Muscle layer of colon (tissue), 2 donors: ENCODE measurements around the gene SLC23A2.
"Not testable (repeated sequence)": the region's sequence is repeated elsewhere in the genome, so short reads cannot be mapped to it uniquely, and the experiment has no call there.

Source experiments
- H3K27ac ChIP-seq: one replicate; pipeline ENCODE4 v1.7.0; 2013; ENCODE audit warnings: low read depth, mild to moderate bottlenecking, low read length, moderate library complexity
- H3K27me3 ChIP-seq, 2 donors: one replicate each; pipeline ENCODE4 v1.7.0; 2013; ENCODE audit warnings: low read length in 2 of 2, mild to moderate bottlenecking in 2 of 2; ENCODE audit not compliant: insufficient read depth in 2 of 2, control insufficient read depth in 1 of 2
- H3K36me3 ChIP-seq: one replicate; pipeline ENCODE4 v1.7.0; 2013; ENCODE audit warnings: mild to moderate bottlenecking, low read length; ENCODE audit not compliant: insufficient read depth
- H3K4me1 ChIP-seq: one replicate; pipeline ENCODE4 v1.7.0; 2013; ENCODE audit warnings: mild to moderate bottlenecking, low read length; ENCODE audit not compliant: insufficient read depth
- H3K4me3 ChIP-seq, 2 donors: one replicate each; pipeline ENCODE4 v1.7.0; 2013; ENCODE audit warnings: low read length in 2 of 2, low read depth in 1 of 2, mild to moderate bottlenecking in 1 of 2, moderate library complexity in 1 of 2
- H3K9ac ChIP-seq: one replicate; pipeline ENCODE4 v1.7.0; 2013; ENCODE audit warnings: low read length
- H3K9me3 ChIP-seq: one replicate; pipeline ENCODE4 v1.7.0; 2013; ENCODE audit warnings: mild to moderate bottlenecking, low read length
- donor health status: abdominal sarcoma.
- donor health status: Adenocarcinoma of cecum.

Gene SLC23A2

GRCh38 chr20:4924446-4924845 is 76.9 kb downstream of the SLC23A2 start:
- Histone ChIP-seq H3K4me1 (peaks cover 9% of the 10 kb centered on the region), H3K27me3 (no peaks in the 10 kb centered on the region), H3K27ac (no peak overlapping the region), H3K9me3 (no peaks in the 10 kb centered on the region), H3K9ac (no peak overlapping the region), H3K4me3 (no peak overlapping the region), H3K36me3 (no peaks in the 10 kb centered on the region)

- peaks cover 9% of the 10 kb centered on the region for H3K4me1 ChIP-seq
- H3K4me3 ChIP-seq = no peak overlapping the region
- no peaks in the 10 kb centered on the region for H3K9me3 ChIP-seq
- H3K9ac ChIP-seq = no peak overlapping the region
- H3K36me3 ChIP-seq = no peaks in the 10 kb centered on the region
- no peak overlapping the region for H3K27ac ChIP-seq
- H3K27me3 ChIP-seq = no peaks in the 10 kb centered on the region
Observed at GRCh38 chr20:4924032-4924431, 77.3 kb downstream of the SLC23A2 start.

GRCh38 chr20:4922186-4922585 is 79.1 kb downstream of the SLC23A2 start:
- no peaks in the 10 kb centered on the region for H3K27me3 ChIP-seq
- no peaks in the 10 kb centered on the region for H3K36me3 ChIP-seq
- peaks cover 13% of the 10 kb centered on the region for H3K4me1 ChIP-seq
- no peak overlapping the region for H3K4me3 ChIP-seq
- no peaks in the 10 kb centered on the region for H3K9me3 ChIP-seq
- H3K9ac ChIP-seq = no peak overlapping the region
- H3K27ac ChIP-seq = no peak overlapping the region

- H3K4me1 ChIP-seq, H3K36me3 ChIP-seq, H3K4me3 ChIP-seq, H3K9ac ChIP-seq, H3K9me3 ChIP-seq, H3K27me3 ChIP-seq, H3K27ac ChIP-seq: not testable (repeated sequence)
Observed at GRCh38 chr20:4921271-4921670, 80.0 kb downstream of the SLC23A2 start.

GRCh38 chr20:4920655-4921054 is 80.7 kb downstream of the SLC23A2 start:
- Histone ChIP-seq H3K9ac (no peak overlapping the region), H3K27ac (no peak overlapping the region), H3K36me3 (no peaks in the 10 kb centered on the region), H3K27me3 (no peaks in the 10 kb centered on the region), H3K9me3 (no peaks in the 10 kb centered on the region), H3K4me3 (no peak overlapping the region), H3K4me1 (peaks cover 9% of the 10 kb centered on the region)

GRCh38 chr20:4920131-4920530 is 81.2 kb downstream of the SLC23A2 start:
- Histone ChIP-seq H3K27me3 (no peaks in the 10 kb centered on the region), H3K9ac (no peak overlapping the region), H3K27ac (no peak overlapping the region), H3K36me3 (no peaks in the 10 kb centered on the region), H3K4me3 (no peak overlapping the region), H3K4me1 (peaks cover 9% of the 10 kb centered on the region), H3K9me3 (no peaks in the 10 kb centered on the region)

GRCh38 chr20:4919047-4919704 is 82.1 kb downstream of the SLC23A2 start:
- Histone ChIP-seq H3K27ac (no peak overlapping the region), H3K9ac (no peak overlapping the region), H3K4me3 (no peak overlapping the region), H3K36me3 (no peaks in the 10 kb centered on the region), H3K4me1 (peaks cover 9% of the 10 kb centered on the region), H3K9me3 (no peaks in the 10 kb centered on the region), H3K27me3 (no peaks in the 10 kb centered on the region)

GRCh38 chr20:4918473-4918872 is 82.8 kb downstream of the SLC23A2 start:
- no peak overlapping the region for H3K27ac ChIP-seq
- H3K4me1 ChIP-seq = peaks cover 9% of the 10 kb centered on the region
- H3K36me3 ChIP-seq = no peaks in the 10 kb centered on the region
- no peaks in the 10 kb centered on the region for H3K9me3 ChIP-seq
- H3K27me3 ChIP-seq = no peaks in the 10 kb centered on the region
- H3K4me3 ChIP-seq = no peak overlapping the region
- no peak overlapping the region for H3K9ac ChIP-seq

- Histone ChIP-seq H3K4me3 (no peak overlapping the region), H3K9ac (no peak overlapping the region), H3K4me1 (peaks cover 9% of the 10 kb centered on the region), H3K36me3 (peaks cover 1% of the 10 kb centered on the region), H3K27me3 (no peaks in the 10 kb centered on the region), H3K9me3 (no peaks in the 10 kb centered on the region), H3K27ac (no peak overlapping the region)
Observed at GRCh38 chr20:4916971-4917881, 84.1 kb downstream of the SLC23A2 start.

GRCh38 chr20:4913147-4913546 is 88.2 kb downstream of the SLC23A2 start:
- H3K27ac ChIP-seq = no peak overlapping the region
- no peaks in the 10 kb centered on the region for H3K27me3 ChIP-seq
- peaks cover 4% of the 10 kb centered on the region for H3K36me3 ChIP-seq
- H3K9me3 ChIP-seq = no peaks in the 10 kb centered on the region
- H3K9ac ChIP-seq = no peak overlapping the region
- H3K4me3 ChIP-seq = no peak overlapping the region
- H3K4me1 ChIP-seq = peaks cover 9% of the 10 kb centered on the region

GRCh38 chr20:4912380-4913142 is 88.7 kb downstream of the SLC23A2 start:
- no peak overlapping the region for H3K27ac ChIP-seq
- H3K4me3 ChIP-seq = no peak overlapping the region
- no peaks in the 10 kb centered on the region for H3K27me3 ChIP-seq
- H3K4me1 ChIP-seq = peaks cover 7% of the 10 kb centered on the region
- H3K36me3 ChIP-seq = peaks cover 4% of the 10 kb centered on the region
- H3K9me3 ChIP-seq = no peaks in the 10 kb centered on the region
- H3K9ac ChIP-seq = no peak overlapping the region
